Measurements from ENCODE around the gene IL10RB. TPM values are rescaled to one million over a fixed set of nuclear protein-coding genes. Genes with fewer than 3 reads are reported as not detected.

Gene IL10RB
- total RNA-seq, 4 donors from 2014 or later = 17.5 to 27.3 (median 21.3) TPM

DNA sequence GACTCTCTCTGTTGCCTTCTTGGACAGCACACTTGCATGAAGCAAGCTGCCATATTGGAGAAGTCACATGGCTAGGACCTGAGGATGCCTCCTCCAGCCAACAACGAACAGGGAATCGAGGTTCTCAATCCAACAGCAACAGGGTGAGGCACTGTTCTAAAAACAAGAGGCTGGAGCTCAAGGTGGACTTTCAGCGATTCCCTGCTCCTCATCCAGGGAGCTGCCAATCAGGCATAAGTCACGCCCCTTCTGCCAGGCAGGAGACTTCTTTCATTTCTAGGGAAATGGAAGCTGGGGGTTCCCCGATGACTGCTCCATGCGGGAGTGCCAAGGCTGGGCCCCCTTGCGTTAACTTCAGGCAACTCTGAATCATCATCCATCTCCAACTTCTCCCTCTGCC, 35.9 kb downstream of the IL10RB start:
- WGBS, 2 donors = 89 to 90% methylated on average over 7 of the region's 7 CpGs
- Histone ChIP-seq H3K9me3 (no peaks in the 10 kb centered on the region), H3K4me3 (no peak overlapping the region), H3K4me1 (peaks cover 0 to 22% (median 10%) of the 10 kb centered on the region in 4 donors), H3K27ac (peak overlapping the region in 2 of 4 donors; percentile 57 to 77), H3K36me3 (peaks cover 0 to 9% (median 0%) of the 10 kb centered on the region in 3 donors), H3K27me3 (no peaks in the 10 kb centered on the region)
- DNase-seq (ENCODE audit: low spot score in 2 of 2) = no peak
- TF ChIP-seq EP300 (IDR thresholded peaks at IDR 0.05) = no peak
- no peak for TF ChIP-seq POLR2A (IDR thresholded peaks at IDR 0.05)
- TF ChIP-seq, protein P1, sequence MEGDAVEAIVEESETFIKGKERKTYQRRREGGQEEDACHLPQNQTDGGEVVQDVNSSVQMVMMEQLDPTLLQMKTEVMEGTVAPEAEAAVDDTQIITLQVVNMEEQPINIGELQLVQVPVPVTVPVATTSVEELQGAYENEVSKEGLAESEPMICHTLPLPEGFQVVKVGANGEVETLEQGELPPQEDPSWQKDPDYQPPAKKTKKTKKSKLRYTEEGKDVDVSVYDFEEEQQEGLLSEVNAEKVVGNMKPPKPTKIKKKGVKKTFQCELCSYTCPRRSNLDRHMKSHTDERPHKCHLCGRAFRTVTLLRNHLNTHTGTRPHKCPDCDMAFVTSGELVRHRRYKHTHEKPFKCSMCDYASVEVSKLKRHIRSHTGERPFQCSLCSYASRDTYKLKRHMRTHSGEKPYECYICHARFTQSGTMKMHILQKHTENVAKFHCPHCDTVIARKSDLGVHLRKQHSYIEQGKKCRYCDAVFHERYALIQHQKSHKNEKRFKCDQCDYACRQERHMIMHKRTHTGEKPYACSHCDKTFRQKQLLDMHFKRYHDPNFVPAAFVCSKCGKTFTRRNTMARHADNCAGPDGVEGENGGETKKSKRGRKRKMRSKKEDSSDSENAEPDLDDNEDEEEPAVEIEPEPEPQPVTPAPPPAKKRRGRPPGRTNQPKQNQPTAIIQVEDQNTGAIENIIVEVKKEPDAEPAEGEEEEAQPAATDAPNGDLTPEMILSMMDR (IDR thresholded peaks at IDR 0.05) = no peak

DNA sequence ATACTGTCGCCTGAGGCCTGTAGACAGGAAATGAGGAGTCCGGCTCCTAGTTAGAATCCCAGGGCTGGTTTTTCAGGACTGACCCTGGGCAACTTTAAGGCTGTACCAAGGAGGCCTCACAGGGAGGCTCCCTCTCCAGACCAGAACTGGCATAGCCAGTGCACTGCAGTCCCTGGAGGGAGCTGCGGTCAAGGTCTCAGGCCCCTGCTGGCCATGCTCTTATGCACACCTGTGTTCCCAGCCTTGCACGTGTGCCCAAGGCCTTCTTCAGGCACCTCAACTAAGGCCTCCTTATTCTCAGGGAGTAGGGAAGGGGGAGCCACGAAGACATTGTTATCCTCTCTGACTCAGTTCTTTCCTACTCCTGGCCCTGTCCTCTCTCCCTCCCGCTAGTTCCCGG, 36.6 kb downstream of the IL10RB start:
- 88 to 95% methylated on average over 7 of the region's 7 CpGs for WGBS, 2 donors
- Histone ChIP-seq H3K36me3 (peaks cover 0 to 3% (median 0%) of the 10 kb centered on the region in 3 donors), H3K27ac (no peak overlapping the region), H3K4me1 (peaks cover 0 to 22% (median 10%) of the 10 kb centered on the region in 4 donors), H3K4me3 (no peak overlapping the region), H3K27me3 (no peaks in the 10 kb centered on the region), H3K9me3 (no peaks in the 10 kb centered on the region)
- DNase-seq (ENCODE audit: low spot score in 2 of 2) = no peak
- TF ChIP-seq EP300 (IDR thresholded peaks at IDR 0.05) = no peak
- TF ChIP-seq, protein P1 (IDR thresholded peaks at IDR 0.05) = no peak
- TF ChIP-seq POLR2A (IDR thresholded peaks at IDR 0.05) = no peak

DNA sequence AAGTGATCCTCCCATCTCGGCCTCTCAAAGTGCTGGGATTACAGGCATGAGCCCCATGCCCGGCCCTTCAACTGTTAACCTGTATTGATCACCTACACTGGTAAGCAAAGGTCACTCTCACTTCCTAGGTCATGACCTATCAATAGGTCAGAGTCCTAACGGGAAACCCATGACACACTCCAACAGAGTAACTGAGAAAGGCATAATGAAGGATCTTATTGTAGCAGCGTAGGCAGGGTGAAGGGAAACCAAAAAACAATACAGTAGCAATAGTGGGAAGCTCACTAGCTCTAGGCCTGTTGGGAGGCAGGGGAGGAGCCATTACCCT, 39.1 kb downstream of the IL10RB start:
- 80 to 90% methylated on average over 4 of the region's 4 CpGs for WGBS, 2 donors
- no peak overlapping the region for H3K27ac ChIP-seq
- DNase-seq (ENCODE audit: low spot score in 2 of 2) = no peak

DNA sequence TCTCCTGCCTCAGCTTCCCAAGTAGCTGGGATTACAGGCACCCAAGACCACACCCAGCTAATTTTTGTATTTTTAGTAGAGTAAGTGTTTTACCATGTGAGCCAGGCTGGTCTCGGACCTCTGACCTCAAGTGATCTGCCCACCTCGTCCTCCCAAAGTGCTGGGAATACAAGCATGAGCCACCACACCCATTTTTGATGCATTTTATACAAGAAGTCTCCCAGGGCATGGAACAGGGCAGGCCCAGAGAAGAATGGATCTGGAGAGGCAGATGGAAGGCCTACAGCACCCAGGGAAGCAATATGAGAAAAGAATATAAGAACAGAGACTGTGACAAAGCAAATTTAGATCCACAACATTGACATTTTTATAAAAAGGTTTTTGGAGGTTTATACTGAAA, 39.8 kb downstream of the IL10RB start:
- Histone ChIP-seq H3K27me3 (no peaks in the 10 kb centered on the region), H3K9me3 (peaks cover 0 to 3% (median 0%) of the 10 kb centered on the region in 4 donors), H3K27ac (no peak overlapping the region), H3K4me3 (no peak overlapping the region), H3K4me1 (peaks cover 0 to 13% (median 7%) of the 10 kb centered on the region in 4 donors), H3K36me3 (no peaks in the 10 kb centered on the region)
- DNase-seq (ENCODE audit: low spot score in 2 of 2) = no peak
- WGBS, 2 donors = 81 to 83% methylated on average over 2 of the region's 2 CpGs
- TF ChIP-seq POLR2A (IDR thresholded peaks at IDR 0.05) (no peak), EP300 (IDR thresholded peaks at IDR 0.05) (no peak)
- TF ChIP-seq, protein P1 (IDR thresholded peaks at IDR 0.05) = no peak

More for the DNA sequence above, 39.1 kb downstream of the IL10RB start:
- Histone ChIP-seq H3K36me3 (no peaks in the 10 kb centered on the region), H3K27me3 (no peaks in the 10 kb centered on the region), H3K4me3 (no peak overlapping the region), H3K4me1 (peaks cover 0 to 19% (median 9%) of the 10 kb centered on the region in 4 donors), H3K9me3 (peaks cover 0 to 3% (median 0%) of the 10 kb centered on the region in 4 donors)
- TF ChIP-seq, protein P1 (IDR thresholded peaks at IDR 0.05) = no peak
- TF ChIP-seq EP300 (IDR thresholded peaks at IDR 0.05) (no peak), POLR2A (IDR thresholded peaks at IDR 0.05) (no peak)

DNA sequence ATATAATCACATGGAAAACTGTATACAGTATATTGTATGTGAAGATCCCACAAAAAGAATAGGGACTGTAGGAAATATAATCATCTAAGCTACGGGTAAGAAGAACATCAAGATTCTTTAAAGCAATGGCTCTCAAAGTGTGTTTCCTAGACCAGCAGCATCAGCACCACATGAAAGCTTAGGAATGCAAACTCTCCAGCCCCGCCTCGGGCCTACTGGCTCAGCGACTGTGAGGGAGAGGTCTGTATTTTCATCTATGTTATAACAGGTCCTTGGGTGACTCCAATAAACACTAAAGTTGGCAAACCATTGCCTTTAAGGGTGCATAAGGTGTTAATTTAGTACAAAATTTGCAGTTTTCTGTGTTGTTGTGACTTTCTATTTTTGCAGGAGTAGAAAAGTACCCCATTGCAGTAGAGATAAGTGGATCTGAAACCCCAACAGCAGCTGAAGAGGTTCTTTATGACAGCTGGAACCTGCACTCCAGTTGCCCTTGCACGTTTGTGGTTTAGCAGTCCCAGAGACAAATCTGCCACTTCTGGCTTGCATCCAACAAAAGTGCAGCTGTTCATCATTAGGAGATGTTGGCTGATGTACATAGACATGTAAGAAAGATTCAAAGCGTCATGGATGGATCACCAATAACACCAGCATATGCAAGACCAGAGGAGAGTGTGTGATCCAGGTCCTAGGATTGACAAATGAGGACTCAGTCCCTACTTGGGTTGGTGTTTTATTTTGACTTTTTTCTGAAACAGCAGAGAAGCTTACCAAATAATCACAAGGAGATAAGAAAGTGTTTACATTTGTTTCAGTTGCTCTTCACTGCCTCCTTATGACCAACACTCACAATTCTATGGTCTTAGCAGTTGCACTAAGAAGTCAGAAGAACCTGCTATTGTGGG, 42.7 kb downstream of the IL10RB start:
- no peaks in the 10 kb centered on the region for H3K27me3 ChIP-seq
- TF ChIP-seq, protein P1 (IDR thresholded peaks at IDR 0.05) = no peak
- no peak for TF ChIP-seq POLR2A (IDR thresholded peaks at IDR 0.05)
- no peak for TF ChIP-seq EP300 (IDR thresholded peaks at IDR 0.05)
- peaks cover 0 to 7% (median 0%) of the 10 kb centered on the region in 4 donors for H3K4me1 ChIP-seq
- DNase-seq (ENCODE audit: low spot score in 2 of 2) = no peak
- H3K4me3 ChIP-seq = no peak overlapping the region
- no peak overlapping the region for H3K27ac ChIP-seq
- no peaks in the 10 kb centered on the region for H3K36me3 ChIP-seq
- peaks cover 0 to 3% (median 0%) of the 10 kb centered on the region in 4 donors for H3K9me3 ChIP-seq
- 38 to 50% methylated on average over 6 of the region's 6 CpGs for WGBS, 2 donors
